Adrenal gland (tissue), 12 donors: Measurements from ENCODE around the gene PSMC3. TPM values are rescaled to one million over a fixed set of nuclear protein-coding genes. Genes with fewer than 3 reads are reported as not detected.

ENCODE experiments used
- DNase-seq, 7 donors: peaks; one replicate each; pipeline ENCODE4 v3.0.0-alpha.2; 2019 to 2020
- H3K27ac ChIP-seq, 5 donors: fragments of 200-600 bp; sonication (generic) in 4 of 5; 1 replicate in 3 of 5; 2 replicates in 2 of 5; pipeline versions ENCODE4 v1.5.1 to v1.8.0; 2016 to 2020; ENCODE audit warnings: mild to moderate bottlenecking in 1 of 5
- H3K27me3 ChIP-seq: fragments of 200-600 bp; 2 replicates; pipeline ENCODE4 v1.8.0; 2021
- H3K36me3 ChIP-seq, 2 donors: fragments of 200-600 bp; replicated peaks in 1 of 2; 1 replicate in 1 of 2; 2 replicates in 1 of 2; pipeline versions ENCODE4 v1.5.1 to v1.8.0; 2018 to 2022
- H3K4me1 ChIP-seq, 2 donors: fragments of 200-600 bp; replicated peaks in 1 of 2; 1 replicate in 1 of 2; 2 replicates in 1 of 2; pipeline versions ENCODE4 v1.5.1 to v1.8.0; 2018 to 2021
- H3K4me3 ChIP-seq, 4 donors: fragments of 200-600 bp; sonication (generic) in 3 of 4; one replicate each; pipeline ENCODE4 v1.5.1; 2016 to 2018
- H3K9me3 ChIP-seq, 3 donors: fragments of 200-600 bp; sonication (generic) in 1 of 3; replicated peaks in 1 of 3; 1 replicate in 2 of 3; 2 replicates in 1 of 3; pipeline versions ENCODE4 v1.5.1 to v1.8.0; 2016 to 2021
- CTCF ChIP-seq, 6 experiments: fragments of 450-650 bp in 4 of 6; fragments of 200-600 bp in 2 of 6; sonication (generic) in 1 of 6; IDR thresholded peaks; 1 replicate in 5 of 6; 2 replicates in 1 of 6; pipeline versions ENCODE4 v1.5.1 to v1.8.0; 2016 to 2021; ENCODE audit warnings: antibody characterized with exemption in 6 of 6, mild to moderate bottlenecking in 2 of 6, moderate library complexity in 1 of 6
- POLR2A ChIP-seq, 2 donors: fragments of 450-650 bp; IDR thresholded peaks; one replicate each; pipeline ENCODE4 v1.6.1; 2017; ENCODE audit warnings: antibody characterized with exemption in 2 of 2, mild to moderate bottlenecking in 2 of 2, moderate library complexity in 1 of 2
- WGBS, 4 donors: extraction: QIAGEN DNeasy Blood & Tissue Kit in 2 of 4; methylation state at CpG; one replicate each; pipeline versions ENCODE4 v1.1.5 to v1.1.7; 2013 to 2017; 5-methylcytosine and 5-hydroxymethylcytosine counted together
- intact Hi-C, 2 donors: fragments of 100-400 bp; cut with DNase I; formaldehyde crosslinking; loops; one replicate each; pipeline versions ENCODE4 v1.14.1 to v1.15.0; 2022 to 2023
- polyA plus RNA-seq, 3 donors: library from polyadenylated mRNA; stranded (reverse); fragments of 200-250 nt in 2 of 3; fragments of 350-450 nt in 1 of 3; fragmentation: Illumina TruSeq in 1 of 3; extraction: RNeasy Lipid Tissue Mini Kit (QIAGEN cat#74804) in 1 of 3; gene quantifications; one replicate each; pipeline ENCODE4 v1.2.3, GENCODE V29; 2013 to 2014
- total RNA-seq, 9 donors: library from RNA; depleted of rRNA in 4 of 9; stranded (reverse); fragments of >200 nt in 4 of 9; fragments of 120-200 nt in 1 of 9; fragmentation: NEBNext Ultra II Directional in 1 of 9; extraction: Animal tissue kit (Norgen Biotek cat#: 25700) in 1 of 9; gene quantifications; one replicate each; pipeline versions ENCODE4 v1.1.0 to v1.2.4, GENCODE V29; 2013 to 2023
- donor health status: healthy with polysubstance abuse.
- donor health status: Bipolar disorder and iron deficiency.
- donor health status: DM: yes; HTN: yes; CAD: no.
- donor health status: DM: no; HTN: no; CAD: no.
- donor health status: DM: no; HTN: no; CAD: no.
- donor health status: DM: yes; HTN: yes; CAD: no.

Gene PSMC3
- total and polyA plus RNA-seq, 12 donors = 85.4 to 291 (median 130) TPM

- Histone ChIP-seq H3K36me3 (no peaks in the 10 kb centered on the region), H3K27ac (no peak overlapping the region), H3K4me1 (peaks cover 3 to 9% of the 10 kb centered on the region in 2 donors), H3K4me3 (no peak overlapping the region), H3K9me3 (no peaks in the 10 kb centered on the region), H3K27me3 (no peaks in the 10 kb centered on the region)
- 91 to 94% (median 91%) methylated on average over 8 of the region's 8 CpGs for WGBS, 4 donors
- no peak for TF ChIP-seq POLR2A (IDR thresholded peaks at IDR 0.05)
- no peak for TF ChIP-seq CTCF (IDR thresholded peaks at IDR 0.05)
- intact Hi-C loops = loop anchor here (5.0 kb wide), 2 partner anchors 76 to 81 kb away; partner anchors contain the start of gene SPI1 (in 1 of the 2)
- DNase-seq = no peak
Observed at GRCh38 chr11:47453365-47453764, 27.1 kb upstream of the PSMC3 start.

DNA sequence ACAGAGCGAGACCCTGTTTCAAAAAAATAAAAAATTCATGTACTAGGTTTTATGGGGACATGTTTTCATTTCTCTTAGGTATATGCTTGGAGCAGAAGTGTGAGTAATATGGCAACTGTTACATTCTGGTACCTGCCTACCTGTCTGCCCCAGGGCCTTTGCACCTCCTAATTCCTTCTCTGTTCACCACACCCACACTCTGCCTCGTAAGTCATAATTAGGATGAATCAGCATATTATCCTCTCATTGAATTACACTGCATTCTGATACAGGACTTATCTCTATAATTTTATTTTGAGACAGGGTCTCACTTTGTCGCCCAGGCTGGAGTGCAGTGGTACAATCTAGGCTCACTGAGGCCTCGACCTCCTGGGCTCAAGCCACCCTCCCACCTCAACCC lies 25.8 kb upstream of the PSMC3 start:
- Histone ChIP-seq H3K4me3 (no peak overlapping the region), H3K4me1 (peaks cover 3 to 9% of the 10 kb centered on the region in 2 donors), H3K27ac (no peak overlapping the region), H3K9me3 (no peaks in the 10 kb centered on the region), H3K36me3 (no peaks in the 10 kb centered on the region), H3K27me3 (no peaks in the 10 kb centered on the region)
- TF ChIP-seq POLR2A (IDR thresholded peaks at IDR 0.05) = no peak
- intact Hi-C loops = loop anchor here (5.0 kb wide), 2 partner anchors 75 to 80 kb away; partner anchors contain the start of gene SPI1 (in 1 of the 2)
- WGBS, 4 donors = 87 to 93% (median 90%) methylated on average over 4 of the region's 4 CpGs
- no peak for DNase-seq

DNA sequence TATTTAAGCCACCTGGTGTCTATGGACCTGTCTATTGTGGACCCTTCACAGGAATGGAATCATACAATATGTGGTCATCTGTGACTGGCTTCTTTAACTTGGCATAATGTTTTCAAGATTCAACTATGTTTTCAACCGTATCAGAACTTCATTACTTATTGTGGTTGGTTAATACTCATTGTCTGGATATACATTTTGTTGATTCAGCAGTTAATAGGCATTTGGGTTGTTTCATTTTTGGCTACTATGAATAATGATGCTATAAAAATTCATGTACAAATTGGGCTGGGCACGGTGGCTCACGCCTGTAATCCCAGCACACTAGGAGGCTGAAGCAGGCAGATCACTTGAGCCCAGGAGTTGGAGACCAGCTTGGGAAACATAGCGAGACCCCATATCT lies 25.2 kb upstream of the PSMC3 start:
- intact Hi-C loops = loop anchor here (5.0 kb wide), 2 partner anchors 74 to 79 kb away; partner anchors contain the start of gene SPI1 (in 1 of the 2)
- Histone ChIP-seq H3K4me3 (no peak overlapping the region), H3K36me3 (no peaks in the 10 kb centered on the region), H3K4me1 (peaks cover 3 to 9% of the 10 kb centered on the region in 2 donors), H3K27me3 (no peaks in the 10 kb centered on the region), H3K9me3 (no peaks in the 10 kb centered on the region), H3K27ac (no peak overlapping the region)
- WGBS, 4 donors = 84 to 94% (median 90%) methylated on average over 4 of the region's 4 CpGs
- no peak for TF ChIP-seq POLR2A (IDR thresholded peaks at IDR 0.05)
- no peak for TF ChIP-seq CTCF (IDR thresholded peaks at IDR 0.05)
- no peak for DNase-seq

GRCh38 chr11:47449541-47449940 lies 23.3 kb upstream of the PSMC3 start:
- no peak for DNase-seq
- intact Hi-C loops = no loop called here
- H3K4me3 ChIP-seq = no peak overlapping the region

More at GRCh38 chr11:47449541-47449940, 23.3 kb upstream of the PSMC3 start:
- Histone ChIP-seq H3K36me3 (no peaks in the 10 kb centered on the region), H3K27me3 (no peaks in the 10 kb centered on the region), H3K27ac (no peak overlapping the region), H3K9me3 (no peaks in the 10 kb centered on the region), H3K4me1 (peaks cover 3 to 9% of the 10 kb centered on the region in 2 donors)
- TF ChIP-seq CTCF (IDR thresholded peaks at IDR 0.05) (no peak), POLR2A (IDR thresholded peaks at IDR 0.05) (no peak)
- WGBS, 4 donors = 68 to 83% (median 75%) methylated on average over 3 to 8 of the region's 8 CpGs
